ENCODE data around the gene DENND5B. TPM values are rescaled to one million over a fixed set of nuclear protein-coding genes. Genes with fewer than 3 reads are reported as not detected.

The DENND5B gene
- total RNA-seq, 2 donors from 2014 or later = 6.9 to 32.3 TPM

GRCh38 chr12:31588976-31589375 is 2.0 kb downstream of the DENND5B start:
- Histone ChIP-seq H3K4me3 (no peak overlapping the region), H3K36me3 (no peaks in the 10 kb centered on the region), H3K4me1 (replicated peaks) (no peaks in the 10 kb centered on the region), H3K9me3 (no peaks in the 10 kb centered on the region), H3K27ac (no peak overlapping the region), H3K27me3 (replicated peaks; ENCODE audit: insufficient read depth) (no peaks in the 10 kb centered on the region)
- intact Hi-C loops (cut with DNase I) = no loop called here
- TF ChIP-seq CTCF (IDR thresholded peaks at IDR 0.05) (no peak), POLR2A (IDR thresholded peaks at IDR 0.05) (no peak), POLR2AphosphoS5 (IDR thresholded peaks at IDR 0.05) (no peak)
- DNase-seq (ENCODE audit: low spot score) = no peak
- WGBS = 37% methylated on average over 3 of the region's 3 CpGs

GRCh38 chr12:31586728-31587127 is 4.2 kb downstream of the DENND5B start:
- H3K4me1 ChIP-seq (replicated peaks) = no peaks in the 10 kb centered on the region
- no peaks in the 10 kb centered on the region for H3K9me3 ChIP-seq
- intact Hi-C loops (cut with DNase I) = no loop called here
- 93% methylated on average over 4 of the region's 4 CpGs for WGBS
- no peaks in the 10 kb centered on the region for H3K36me3 ChIP-seq
- no peaks in the 10 kb centered on the region for H3K27me3 ChIP-seq (replicated peaks; ENCODE audit: insufficient read depth)
- H3K4me3 ChIP-seq = no peak overlapping the region
- TF ChIP-seq CTCF (IDR thresholded peaks at IDR 0.05) (no peak), POLR2A (IDR thresholded peaks at IDR 0.05) (no peak), POLR2AphosphoS5 (IDR thresholded peaks at IDR 0.05) (no peak)
- no peak for DNase-seq (ENCODE audit: low spot score)
- H3K27ac ChIP-seq = no peak overlapping the region

DNA sequence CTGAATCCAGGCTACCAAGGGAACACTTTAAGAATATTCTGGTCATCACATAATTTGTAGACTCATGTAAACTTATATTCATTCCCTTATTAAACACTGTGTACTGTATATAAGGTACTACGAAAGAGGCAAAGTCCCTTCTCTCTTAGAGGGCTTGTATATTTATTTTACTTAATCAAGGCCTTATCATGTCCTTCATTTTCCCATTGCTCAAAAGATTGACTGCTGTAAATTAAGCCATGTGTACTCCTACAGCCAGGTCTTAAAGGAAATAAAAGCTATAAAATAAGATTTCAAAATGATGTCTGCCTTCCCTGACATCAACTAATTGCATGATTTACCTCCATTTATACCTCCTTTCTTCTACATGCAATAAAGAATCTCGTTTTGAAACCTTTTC is 5.0 kb downstream of the DENND5B start:
- Histone ChIP-seq H3K27me3 (replicated peaks; ENCODE audit: insufficient read depth) (no peaks in the 10 kb centered on the region), H3K27ac (no peak overlapping the region), H3K9me3 (no peaks in the 10 kb centered on the region), H3K4me1 (replicated peaks) (no peaks in the 10 kb centered on the region), H3K36me3 (no peaks in the 10 kb centered on the region), H3K4me3 (no peak overlapping the region)
- intact Hi-C loops (cut with DNase I) = no loop called here
- no peak for DNase-seq (ENCODE audit: low spot score)
- 88% methylated on average over 2 of the region's 2 CpGs for WGBS
- TF ChIP-seq POLR2A (IDR thresholded peaks at IDR 0.05) (no peak), CTCF (IDR thresholded peaks at IDR 0.05) (no peak), POLR2AphosphoS5 (IDR thresholded peaks at IDR 0.05) (no peak)

- no peak overlapping the region for H3K27ac ChIP-seq
- no peaks in the 10 kb centered on the region for H3K9me3 ChIP-seq
- intact Hi-C loops (cut with DNase I) = no loop called here
- 93% methylated on average over 3 of the region's 3 CpGs for WGBS
- no peak for DNase-seq (ENCODE audit: low spot score)
- TF ChIP-seq POLR2A (IDR thresholded peaks at IDR 0.05) = no peak
- TF ChIP-seq CTCF (IDR thresholded peaks at IDR 0.05) = no peak
- TF ChIP-seq POLR2AphosphoS5 (IDR thresholded peaks at IDR 0.05) = no peak
- H3K4me1 ChIP-seq (replicated peaks) = no peaks in the 10 kb centered on the region
- H3K36me3 ChIP-seq = no peaks in the 10 kb centered on the region
- H3K4me3 ChIP-seq = no peak overlapping the region
- H3K27me3 ChIP-seq (replicated peaks; ENCODE audit: insufficient read depth) = no peaks in the 10 kb centered on the region
Measured at GRCh38 chr12:31585271-31585670, 5.7 kb downstream of the DENND5B start.

DNA sequence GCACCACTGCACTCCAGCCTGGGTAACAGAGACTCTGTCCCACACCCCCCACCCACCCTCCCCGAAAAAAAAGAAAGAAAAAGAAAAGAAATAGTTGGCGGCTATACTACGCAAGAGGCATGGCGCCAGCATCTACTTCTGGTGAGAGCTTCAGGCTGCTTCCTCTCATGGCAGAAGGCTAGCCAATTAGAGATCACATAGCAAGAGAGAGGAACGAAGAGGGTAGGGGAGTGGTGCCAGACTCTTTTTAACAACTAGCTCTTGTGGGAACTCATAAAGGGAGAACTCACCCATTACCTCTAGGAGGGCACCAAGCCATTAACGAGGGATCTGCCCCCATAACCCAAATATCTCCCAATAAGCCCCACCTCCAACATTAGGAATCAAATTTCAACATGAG is 6.2 kb downstream of the DENND5B start:
- TF ChIP-seq CTCF (IDR thresholded peaks at IDR 0.05) (no peak), POLR2AphosphoS5 (IDR thresholded peaks at IDR 0.05) (no peak), POLR2A (IDR thresholded peaks at IDR 0.05) (no peak)
- no peak overlapping the region for H3K27ac ChIP-seq
- DNase-seq (ENCODE audit: low spot score) = no peak
- no peaks in the 10 kb centered on the region for H3K27me3 ChIP-seq (replicated peaks; ENCODE audit: insufficient read depth)
- H3K36me3 ChIP-seq = no peaks in the 10 kb centered on the region
- intact Hi-C loops (cut with DNase I) = no loop called here
- H3K9me3 ChIP-seq = no peaks in the 10 kb centered on the region
- H3K4me1 ChIP-seq (replicated peaks) = no peaks in the 10 kb centered on the region
- 72% methylated on average over 6 of the region's 6 CpGs for WGBS
- no peak overlapping the region for H3K4me3 ChIP-seq
